Upper lobe of left lung (tissue), 4 donors: ENCODE results near the gene KIF25.

ENCODE experiments used
- POLR2A ChIP-seq, 4 donors: fragments of 450-650 bp; IDR thresholded peaks; one replicate each; pipeline ENCODE4 v1.5.1; 2016 to 2017; ENCODE audit warnings: antibody characterized with exemption in 4 of 4, mild to moderate bottlenecking in 2 of 4
- TF ChIP-seq, protein P1 (sequence below), 6 experiments: fragments of 450-650 bp in 4 of 6; fragments of 200-600 bp in 2 of 6; sonication (generic) in 2 of 6; IDR thresholded peaks; one replicate each; pipeline ENCODE4 v1.5.1; 2016 to 2019; ENCODE audit warnings: antibody characterized with exemption in 6 of 6

DNA sequence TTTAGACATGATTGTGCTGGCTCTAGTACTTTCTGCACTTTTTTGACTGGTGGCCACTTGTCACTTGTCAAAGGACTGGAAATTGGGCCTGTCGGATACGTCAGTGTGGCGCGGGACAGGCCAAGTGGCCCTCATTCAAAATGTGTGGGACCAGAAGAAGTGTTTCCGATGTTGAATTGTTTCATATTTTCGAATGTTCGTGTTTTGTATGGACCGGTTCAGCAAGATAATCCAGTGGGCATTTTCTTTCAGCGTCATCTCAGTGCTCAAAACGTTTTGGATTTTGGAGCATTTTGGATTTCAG is 3.5 kb downstream of the KIF25 start:
- TF ChIP-seq, protein P1, sequence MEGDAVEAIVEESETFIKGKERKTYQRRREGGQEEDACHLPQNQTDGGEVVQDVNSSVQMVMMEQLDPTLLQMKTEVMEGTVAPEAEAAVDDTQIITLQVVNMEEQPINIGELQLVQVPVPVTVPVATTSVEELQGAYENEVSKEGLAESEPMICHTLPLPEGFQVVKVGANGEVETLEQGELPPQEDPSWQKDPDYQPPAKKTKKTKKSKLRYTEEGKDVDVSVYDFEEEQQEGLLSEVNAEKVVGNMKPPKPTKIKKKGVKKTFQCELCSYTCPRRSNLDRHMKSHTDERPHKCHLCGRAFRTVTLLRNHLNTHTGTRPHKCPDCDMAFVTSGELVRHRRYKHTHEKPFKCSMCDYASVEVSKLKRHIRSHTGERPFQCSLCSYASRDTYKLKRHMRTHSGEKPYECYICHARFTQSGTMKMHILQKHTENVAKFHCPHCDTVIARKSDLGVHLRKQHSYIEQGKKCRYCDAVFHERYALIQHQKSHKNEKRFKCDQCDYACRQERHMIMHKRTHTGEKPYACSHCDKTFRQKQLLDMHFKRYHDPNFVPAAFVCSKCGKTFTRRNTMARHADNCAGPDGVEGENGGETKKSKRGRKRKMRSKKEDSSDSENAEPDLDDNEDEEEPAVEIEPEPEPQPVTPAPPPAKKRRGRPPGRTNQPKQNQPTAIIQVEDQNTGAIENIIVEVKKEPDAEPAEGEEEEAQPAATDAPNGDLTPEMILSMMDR (IDR thresholded peaks at IDR 0.05): no peak
- TF ChIP-seq POLR2A (IDR thresholded peaks at IDR 0.05): no peak
